Tibial nerve (tissue), 4 donors: ENCODE data around the gene RBM47.

ENCODE experiments used
- EP300 ChIP-seq, 2 donors: sonication (generic); formaldehyde crosslinking; IDR thresholded peaks; one replicate each; pipeline ENCODE4 v1.6.1; 2017; ENCODE audit warnings: antibody characterized with exemption in 2 of 2, mild to moderate bottlenecking in 1 of 2
- POLR2A ChIP-seq, 2 donors: fragments of 450-650 bp; IDR thresholded peaks; one replicate each; pipeline ENCODE4 v1.6.1; 2017; ENCODE audit warnings: antibody characterized with exemption in 2 of 2, mild to moderate bottlenecking in 2 of 2, moderate library complexity in 2 of 2
- TF ChIP-seq, protein P1 (sequence below), 5 experiments: fragments of 200-600 bp in 3 of 5; fragments of 450-650 bp in 2 of 5; sonication (generic) in 3 of 5; IDR thresholded peaks; one replicate each; pipeline ENCODE4 v1.5.1; 2016 to 2019; ENCODE audit warnings: antibody characterized with exemption in 5 of 5, mild to moderate bottlenecking in 3 of 5, moderate library complexity in 2 of 5

DNA sequence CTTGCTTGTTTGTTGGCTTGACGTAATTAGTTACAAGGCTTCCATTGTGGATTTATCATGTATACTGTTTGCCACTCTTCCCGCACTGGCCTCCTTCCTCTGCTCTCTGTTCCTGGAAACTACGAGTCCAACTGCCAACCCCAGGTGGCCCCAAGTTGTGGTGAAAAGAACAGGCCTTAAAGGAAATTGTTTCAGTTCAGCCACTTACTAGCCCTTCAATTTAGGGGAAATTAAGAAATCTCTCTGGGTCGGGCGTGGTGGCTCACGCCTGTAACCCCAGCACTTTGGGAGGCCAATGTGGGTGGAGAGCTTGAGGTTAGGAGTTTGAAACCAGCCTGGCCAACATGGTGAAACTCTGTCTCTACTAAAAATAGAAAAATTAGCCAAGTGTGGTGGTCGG is 28.0 kb downstream of the RBM47 start:
- TF ChIP-seq, protein P1, sequence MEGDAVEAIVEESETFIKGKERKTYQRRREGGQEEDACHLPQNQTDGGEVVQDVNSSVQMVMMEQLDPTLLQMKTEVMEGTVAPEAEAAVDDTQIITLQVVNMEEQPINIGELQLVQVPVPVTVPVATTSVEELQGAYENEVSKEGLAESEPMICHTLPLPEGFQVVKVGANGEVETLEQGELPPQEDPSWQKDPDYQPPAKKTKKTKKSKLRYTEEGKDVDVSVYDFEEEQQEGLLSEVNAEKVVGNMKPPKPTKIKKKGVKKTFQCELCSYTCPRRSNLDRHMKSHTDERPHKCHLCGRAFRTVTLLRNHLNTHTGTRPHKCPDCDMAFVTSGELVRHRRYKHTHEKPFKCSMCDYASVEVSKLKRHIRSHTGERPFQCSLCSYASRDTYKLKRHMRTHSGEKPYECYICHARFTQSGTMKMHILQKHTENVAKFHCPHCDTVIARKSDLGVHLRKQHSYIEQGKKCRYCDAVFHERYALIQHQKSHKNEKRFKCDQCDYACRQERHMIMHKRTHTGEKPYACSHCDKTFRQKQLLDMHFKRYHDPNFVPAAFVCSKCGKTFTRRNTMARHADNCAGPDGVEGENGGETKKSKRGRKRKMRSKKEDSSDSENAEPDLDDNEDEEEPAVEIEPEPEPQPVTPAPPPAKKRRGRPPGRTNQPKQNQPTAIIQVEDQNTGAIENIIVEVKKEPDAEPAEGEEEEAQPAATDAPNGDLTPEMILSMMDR (IDR thresholded peaks at IDR 0.05): no peak
- TF ChIP-seq EP300 (IDR thresholded peaks at IDR 0.05) (no peak), POLR2A (IDR thresholded peaks at IDR 0.05) (no peak)
